Measurements from ENCODE around the gene SMIM22.

SMIM22 gene

GRCh38 chr16:4806280-4806679 is 11.1 kb downstream of the SMIM22 start:
- no peak overlapping the region for H3K4me3 ChIP-seq (replicated peaks; ENCODE audit: low read depth, low read length)
- TF ChIP-seq CTCF (IDR thresholded peaks at IDR 0.05; ENCODE audit: low read depth, low read length, missing control alignments): no peak
- no peak for DNase-seq (ENCODE audit: extremely low read depth, low read depth)

- H3K4me3 ChIP-seq (replicated peaks; ENCODE audit: low read depth, low read length): no peak overlapping the region
- DNase-seq (ENCODE audit: extremely low read depth, low read depth): no peak
- no peak for TF ChIP-seq CTCF (IDR thresholded peaks at IDR 0.05; ENCODE audit: low read depth, low read length, missing control alignments)
Observed at GRCh38 chr16:4811242-4811641, 16.1 kb downstream of the SMIM22 start.

- no peak for DNase-seq (ENCODE audit: extremely low read depth, low read depth)
- TF ChIP-seq CTCF (IDR thresholded peaks at IDR 0.05; ENCODE audit: low read depth, low read length, missing control alignments): no peak
- H3K4me3 ChIP-seq (replicated peaks; ENCODE audit: low read depth, low read length): no peak overlapping the region
Observed at GRCh38 chr16:4811773-4812172, 16.6 kb downstream of the SMIM22 start.

- no peak overlapping the region for H3K4me3 ChIP-seq (replicated peaks; ENCODE audit: low read depth, low read length)
- TF ChIP-seq CTCF (IDR thresholded peaks at IDR 0.05; ENCODE audit: low read depth, low read length, missing control alignments): no peak
- no peak for DNase-seq (ENCODE audit: extremely low read depth, low read depth)
Observed at GRCh38 chr16:4813251-4814003, 18.3 kb downstream of the SMIM22 start.

GRCh38 chr16:4814046-4814445 is 18.9 kb downstream of the SMIM22 start:
- DNase-seq (ENCODE audit: extremely low read depth, low read depth): no peak
- no peak for TF ChIP-seq CTCF (IDR thresholded peaks at IDR 0.05; ENCODE audit: low read depth, low read length, missing control alignments)
- no peak overlapping the region for H3K4me3 ChIP-seq (replicated peaks; ENCODE audit: low read depth, low read length)

GRCh38 chr16:4814542-4815173 is 19.5 kb downstream of the SMIM22 start:
- DNase-seq (ENCODE audit: extremely low read depth, low read depth): no peak
- TF ChIP-seq CTCF (IDR thresholded peaks at IDR 0.05; ENCODE audit: low read depth, low read length, missing control alignments): no peak
- H3K4me3 ChIP-seq (replicated peaks; ENCODE audit: low read depth, low read length): no peak overlapping the region
